ENCODE data around the gene CYB561A3. TPM values are rescaled to one million over a fixed set of nuclear protein-coding genes. Genes with fewer than 3 reads are reported as not detected.

CYB561A3 gene
- 60.6 and 62.5 TPM in 2 replicates for total RNA-seq (ENCODE audit: low replicate concordance)

GRCh38 chr11:61361741-61362541 is at the start of gene CYB561A3, which contains the start of gene TMEM138:
CYB561A3 (minus strand) TSS chr11:61361882; CDS start chr11:61356713, 5,169 bp downstream.
TMEM138 (plus strand) TSS chr11:61362374; CDS start chr11:61364391, 2,017 bp downstream.
- peak within 1 kb of the TSS; percentile 92 for H3K4me3 ChIP-seq (ENCODE audit: low read depth, low read length)
- TF ChIP-seq CTCF (IDR thresholded peaks at IDR 0.05; ENCODE audit: insufficient read depth, low read length) = no peak
- peak; percentile 93 for DNase-seq (ENCODE audit: low read depth)

- no peak overlapping the region for H3K4me3 ChIP-seq (ENCODE audit: low read depth, low read length)
- TF ChIP-seq CTCF (IDR thresholded peaks at IDR 0.05; ENCODE audit: insufficient read depth, low read length) = no peak
- DNase-seq (ENCODE audit: low read depth) = no peak
Measured at GRCh38 chr11:61406991-61407728, 45.5 kb upstream of the CYB561A3 start.

GRCh38 chr11:61406067-61406466 is 44.4 kb upstream of the CYB561A3 start:
- H3K4me3 ChIP-seq (ENCODE audit: low read depth, low read length) = no peak overlapping the region
- TF ChIP-seq CTCF (IDR thresholded peaks at IDR 0.05; ENCODE audit: insufficient read depth, low read length) = no peak
- no peak for DNase-seq (ENCODE audit: low read depth)

- DNase-seq (ENCODE audit: low read depth) = no peak
- TF ChIP-seq CTCF (IDR thresholded peaks at IDR 0.05; ENCODE audit: insufficient read depth, low read length) = no peak
- no peak overlapping the region for H3K4me3 ChIP-seq (ENCODE audit: low read depth, low read length)
Measured at GRCh38 chr11:61404641-61405040, 43.0 kb upstream of the CYB561A3 start.

GRCh38 chr11:61404103-61404502 is 42.4 kb upstream of the CYB561A3 start:
- TF ChIP-seq CTCF (IDR thresholded peaks at IDR 0.05; ENCODE audit: insufficient read depth, low read length) = no peak
- DNase-seq (ENCODE audit: low read depth) = no peak
- H3K4me3 ChIP-seq (ENCODE audit: low read depth, low read length) = no peak overlapping the region

- TF ChIP-seq CTCF (IDR thresholded peaks at IDR 0.05; ENCODE audit: insufficient read depth, low read length) = no peak
- no peak for DNase-seq (ENCODE audit: low read depth)
Measured at GRCh38 chr11:61403658-61404057, 42.0 kb upstream of the CYB561A3 start.

More at GRCh38 chr11:61403658-61404057, 42.0 kb upstream of the CYB561A3 start:
- no peak overlapping the region for H3K4me3 ChIP-seq (ENCODE audit: low read depth, low read length)

All from fibroblast of the aortic adventitia (primary cell).